GM23338 (cell line): Measurements from ENCODE around the gene NTM. TPM values are rescaled to one million over a fixed set of nuclear protein-coding genes. Genes with fewer than 3 reads are reported as not detected.

Experiments used
- ATAC-seq: fragments of 200-7000 bp; cut with Tn5 transposase; 3 replicates; pipeline ENCODE4 v1.9.1; 2020
- DNase-seq: peaks from one replicate; pipeline ENCODE4 v3.0.0-alpha.2; 2015; ENCODE audit warnings: low spot score
- H2AFZ ChIP-seq: fragments of 200-600 bp; sonication (generic); 2 replicates; pipeline ENCODE4 v1.8.0; 2016; ENCODE audit warnings: antibody characterized with exemption, mild to moderate bottlenecking, moderate library complexity
- H3F3A ChIP-seq: fragments of 200-600 bp; sonication (generic); replicated peaks from 2 replicates; pipeline ENCODE4 v1.8.0; 2017; ENCODE audit warnings: antibody characterized with exemption, mixed run types, low read depth
- H3K27ac ChIP-seq: fragments of 200-600 bp; sonication (generic); 2 replicates; pipeline ENCODE4 v1.6.1; 2016; ENCODE audit warnings: low read depth
- H3K27me3 ChIP-seq: fragments of 200-600 bp; sonication (generic); 2 replicates; pipeline ENCODE4 v1.8.0; 2016; ENCODE audit warnings: mild to moderate bottlenecking, mixed run types, moderate library complexity; ENCODE audit not compliant: insufficient read depth
- H3K36me3 ChIP-seq: fragments of 200-600 bp; sonication (generic); 2 replicates; pipeline ENCODE4 v1.8.0; 2016; ENCODE audit warnings: mild to moderate bottlenecking; ENCODE audit not compliant: insufficient read depth
- H3K4me1 ChIP-seq: fragments of 200-600 bp; sonication (generic); 2 replicates; pipeline ENCODE4 v1.8.0; 2016; ENCODE audit warnings: mild to moderate bottlenecking, moderate library complexity; ENCODE audit not compliant: insufficient read depth
- H3K4me2 ChIP-seq: fragments of 200-600 bp; sonication (generic); 2 replicates; pipeline ENCODE4 v1.7.1; 2017; ENCODE audit warnings: mixed run types
- H3K4me3 ChIP-seq: fragments of 200-600 bp; sonication (generic); 2 replicates; pipeline ENCODE4 v1.6.1; 2016; ENCODE audit warnings: mixed run types
- H3K79me2 ChIP-seq: fragments of 200-600 bp; sonication (generic); replicated peaks from 2 replicates; pipeline ENCODE4 v1.8.0; 2017; ENCODE audit warnings: mild to moderate bottlenecking; ENCODE audit not compliant: insufficient read depth
- H3K9me2 ChIP-seq: fragments of 200-600 bp; sonication (generic); 2 replicates; pipeline ENCODE4 v1.8.0; 2017; ENCODE audit not compliant: insufficient read depth
- H4K20me1 ChIP-seq: fragments of 200-600 bp; sonication (generic); replicated peaks from 2 replicates; pipeline ENCODE4 v1.8.0; 2017; ENCODE audit warnings: mild to moderate bottlenecking; ENCODE audit not compliant: insufficient read depth
- H3K27ac Mint-ChIP-seq: 2 replicates; pipeline ENCODE4 v1.8.0; 2020; ENCODE audit warnings: inconsistent platforms, mild to moderate bottlenecking, moderate library complexity, mixed read lengths
- H3K27me3 Mint-ChIP-seq: 3 replicates; pipeline ENCODE4 v1.8.0; 2022; ENCODE audit warnings: low read depth, mild to moderate bottlenecking, moderate library complexity, mixed read lengths, inconsistent platforms; ENCODE audit not compliant: insufficient read depth, poor library complexity
- H3K36me3 Mint-ChIP-seq: 3 replicates; pipeline ENCODE4 v1.8.0; 2021; ENCODE audit warnings: low read depth, mild to moderate bottlenecking, inconsistent platforms, moderate library complexity, mixed read lengths
- H3K4me1 Mint-ChIP-seq: 3 replicates; pipeline ENCODE4 v1.8.0; 2020; ENCODE audit warnings: mild to moderate bottlenecking, inconsistent platforms, mixed read lengths
- H3K4me3 Mint-ChIP-seq: 3 replicates; pipeline ENCODE4 v1.8.0; 2021; ENCODE audit warnings: moderate library complexity, mild to moderate bottlenecking, inconsistent platforms, mixed read lengths
- H3K9me3 Mint-ChIP-seq: 3 replicates; pipeline ENCODE4 v1.8.0; 2020; ENCODE audit warnings: moderate library complexity, mild to moderate bottlenecking, inconsistent platforms, mixed read lengths
- CREB1 ChIP-seq: fragments of 250-450 bp; sonication (Bioruptor Pico); IDR thresholded peaks from 2 replicates; pipeline ENCODE4 v1.5.0; 2020; ENCODE audit warnings: low read depth, mild to moderate bottlenecking, moderate library complexity
- CTCF ChIP-seq, 2 experiments: fragments of 200-600 bp in 1 of 2; sonication (generic) in 1 of 2; conservative IDR thresholded peaks; 2 replicates each; pipeline versions ENCODE4 v1.5.1 to v1.6.1; 2016 to 2017; ENCODE audit warnings: antibody characterized with exemption in 2 of 2, low read depth in 2 of 2, mild to moderate bottlenecking in 2 of 2, moderate library complexity in 1 of 2
- EZH2 ChIP-seq: fragments of 200-600 bp; sonication (generic); IDR thresholded peaks from one replicate; pipeline ENCODE4 v1.8.0; 2017; ENCODE audit warnings: antibody characterized with exemption, mild to moderate bottlenecking, low read depth; ENCODE audit not compliant: unreplicated experiment
- EZH2phosphoT487 ChIP-seq: fragments of 200-600 bp; sonication (generic); IDR thresholded peaks from one replicate; pipeline ENCODE4 v1.8.1; 2018; ENCODE audit warnings: antibody characterized with exemption; ENCODE audit not compliant: unreplicated experiment
- JUNB ChIP-seq: IDR thresholded peaks from one replicate; pipeline ENCODE4 v1.6.1; 2016; ENCODE audit warnings: antibody characterized with exemption; ENCODE audit not compliant: unreplicated experiment
- NANOG ChIP-seq: IDR thresholded peaks from 2 replicates; pipeline ENCODE4 v1.6.1; 2016; ENCODE audit warnings: antibody characterized with exemption, borderline replicate concordance
- REST ChIP-seq: IDR thresholded peaks from one replicate; pipeline ENCODE4 v1.6.1; 2018; ENCODE audit warnings: antibody characterized with exemption; ENCODE audit not compliant: unreplicated experiment
- STAT1 ChIP-seq: IDR thresholded peaks from one replicate; pipeline ENCODE4 v1.6.1; 2016; ENCODE audit warnings: antibody characterized with exemption; ENCODE audit not compliant: unreplicated experiment
- ZNF114 ChIP-seq: fragments of 250-450 bp; sonication (Bioruptor Pico); IDR thresholded peaks from 2 replicates; pipeline ENCODE4 v1.5.0; 2020; ENCODE audit warnings: mild to moderate bottlenecking, moderate library complexity
- polyA plus RNA-seq: library from polyadenylated mRNA; unstranded; fragments of >200 nt; fragmentation: Nextera tagmentation; extraction: Ambion mirVana; gene quantifications from 2 replicates; pipeline ENCODE4 v1.2.1, GENCODE V29; 2016
- total RNA-seq: library from RNA; depleted of rRNA; stranded (reverse); fragments of >200 nt; shearing (Covaris generic); gene quantifications from 2 replicates; pipeline ENCODE4 v1.2.3, GENCODE V29; 2014
- TF ChIP-seq, protein P1 (sequence below): IDR thresholded peaks from 2 replicates; pipeline ENCODE4 v1.6.1; 2016; ENCODE audit warnings: antibody characterized with exemption

NTM gene
- total and polyA plus RNA-seq, 2 experiments from 2014 or later, result 10.6 to 14.6 TPM

- Histone ChIP-seq H3K4me2 (no peak overlapping the region), H3K79me2 (no peaks in the 10 kb centered on the region), H3K4me1 (no peaks in the 10 kb centered on the region), H4K20me1 (no peaks in the 10 kb centered on the region), H3K36me3 (no peaks in the 10 kb centered on the region), H3K27ac (no peak overlapping the region), H3F3A (no peaks in the 10 kb centered on the region), H3K4me3 (no peak overlapping the region), H2AFZ (no peak overlapping the region), H3K27me3 (no peaks in the 10 kb centered on the region), H3K9me2 (peaks cover 11% of the 10 kb centered on the region)
- Mint-ChIP-seq H3K27me3 (no peaks in the 10 kb centered on the region), H3K27ac (no peak overlapping the region), H3K36me3 (no peaks in the 10 kb centered on the region), H3K9me3 (no peaks in the 10 kb centered on the region), H3K4me1 (no peaks in the 10 kb centered on the region), H3K4me3 (no peak overlapping the region)
- DNase-seq (no peak), ATAC-seq (peak; percentile 70)
- no peak for TF ChIP-seq EZH2phosphoT487
- no peak for TF ChIP-seq EZH2
- TF ChIP-seq NANOG, result no peak
- no peak for TF ChIP-seq REST
- no peak for TF ChIP-seq ZNF114 (CRISPR knock-in tag)
- no peak for TF ChIP-seq STAT1
- TF ChIP-seq CTCF (conservative IDR thresholded peaks at IDR 0.05; ENCODE audit: low read depth in 2 of 2), result no peak
Measured at GRCh38 chr11:132361011-132361550, 990.7 kb downstream of the NTM start.

- Mint-ChIP-seq H3K4me3 (no peak overlapping the region), H3K36me3 (no peaks in the 10 kb centered on the region), H3K4me1 (no peaks in the 10 kb centered on the region), H3K9me3 (no peaks in the 10 kb centered on the region), H3K27ac (no peak overlapping the region), H3K27me3 (no peaks in the 10 kb centered on the region)
- H3K9me2 ChIP-seq, result peaks cover 13% of the 10 kb centered on the region
- no peaks in the 10 kb centered on the region for H3K36me3 ChIP-seq
- H3K27me3 ChIP-seq, result no peaks in the 10 kb centered on the region
- no peak overlapping the region for H3K27ac ChIP-seq
- DNase-seq (no peak), ATAC-seq (no peak)
- no peaks in the 10 kb centered on the region for H4K20me1 ChIP-seq
- H3K4me3 ChIP-seq, result no peak overlapping the region
- H3K4me2 ChIP-seq, result no peak overlapping the region
- no peaks in the 10 kb centered on the region for H3K79me2 ChIP-seq
- no peak overlapping the region for H2AFZ ChIP-seq
- no peaks in the 10 kb centered on the region for H3F3A ChIP-seq
- no peaks in the 10 kb centered on the region for H3K4me1 ChIP-seq
- TF ChIP-seq JUNB, result no peak
- TF ChIP-seq NANOG, result no peak
- TF ChIP-seq, protein P1, sequence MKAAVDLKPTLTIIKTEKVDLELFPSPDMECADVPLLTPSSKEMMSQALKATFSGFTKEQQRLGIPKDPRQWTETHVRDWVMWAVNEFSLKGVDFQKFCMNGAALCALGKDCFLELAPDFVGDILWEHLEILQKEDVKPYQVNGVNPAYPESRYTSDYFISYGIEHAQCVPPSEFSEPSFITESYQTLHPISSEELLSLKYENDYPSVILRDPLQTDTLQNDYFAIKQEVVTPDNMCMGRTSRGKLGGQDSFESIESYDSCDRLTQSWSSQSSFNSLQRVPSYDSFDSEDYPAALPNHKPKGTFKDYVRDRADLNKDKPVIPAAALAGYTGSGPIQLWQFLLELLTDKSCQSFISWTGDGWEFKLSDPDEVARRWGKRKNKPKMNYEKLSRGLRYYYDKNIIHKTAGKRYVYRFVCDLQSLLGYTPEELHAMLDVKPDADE, result no peak
- TF ChIP-seq EZH2phosphoT487, result no peak
- no peak for TF ChIP-seq CREB1 (CRISPR knock-in tag)
- TF ChIP-seq CTCF (conservative IDR thresholded peaks at IDR 0.05; ENCODE audit: low read depth in 2 of 2), result no peak
- no peak for TF ChIP-seq STAT1
- no peak for TF ChIP-seq EZH2
- no peak for TF ChIP-seq ZNF114 (CRISPR knock-in tag)
- no peak for TF ChIP-seq REST
Measured at GRCh38 chr11:132365650-132366049, 995.2 kb downstream of the NTM start.
